ENCODE measurements around the gene SLC10A7.

- TF ChIP-seq POLR2A (IDR thresholded peaks at IDR 0.05; ENCODE audit: low read depth, low read length) (no peak), POLR2AphosphoS5 (IDR thresholded peaks at IDR 0.05; ENCODE audit: low read depth, low read length) (no peak)
Measured at GRCh38 chr4:146567396-146567795, 45.7 kb upstream of the SLC10A7 start.

All from GM12892 (cell line).